Activated naive CD4-positive, alpha-beta T cell treated with anti-CD3 and anti-CD28 coated beads, Interleukin-2, amount 50 U/mL, for 24 hours (primary cell): ENCODE measurements around the gene C9orf85.
"Not testable (repeated sequence)": the region's sequence is repeated elsewhere in the genome, so short reads cannot be mapped to it uniquely, and the experiment has no call there.

Experiments used
- H3K27ac Mint-ChIP-seq: one replicate; pipeline ENCODE4 v1.8.0; 2021; ENCODE audit warnings: mild to moderate bottlenecking, mixed read lengths
- H3K27me3 Mint-ChIP-seq: one replicate; pipeline ENCODE4 v1.8.0; 2021; ENCODE audit warnings: mixed read lengths
- H3K36me3 Mint-ChIP-seq: one replicate; pipeline ENCODE4 v1.8.0; 2021; ENCODE audit warnings: mixed read lengths
- H3K4me1 Mint-ChIP-seq: one replicate; pipeline ENCODE4 v1.8.0; 2021; ENCODE audit warnings: mixed read lengths
- H3K4me3 Mint-ChIP-seq: one replicate; pipeline ENCODE4 v1.8.0; 2021; ENCODE audit warnings: mild to moderate bottlenecking, mixed read lengths
- H3K9me3 Mint-ChIP-seq: one replicate; pipeline ENCODE4 v1.8.0; 2021; ENCODE audit warnings: mixed read lengths

Gene C9orf85

GRCh38 chr9:71987471-71988371, 76.3 kb downstream of the C9orf85 start:
- H3K4me3 Mint-ChIP-seq = no peak overlapping the region
- no peaks in the 10 kb centered on the region for H3K4me1 Mint-ChIP-seq
- no peaks in the 10 kb centered on the region for H3K27me3 Mint-ChIP-seq
- no peaks in the 10 kb centered on the region for H3K9me3 Mint-ChIP-seq
- H3K27ac Mint-ChIP-seq = no peak overlapping the region
- H3K36me3 Mint-ChIP-seq = peaks cover 2% of the 10 kb centered on the region

GRCh38 chr9:71990466-71990865, 79.0 kb downstream of the C9orf85 start:
- H3K4me3 Mint-ChIP-seq = no peak overlapping the region
- H3K27ac Mint-ChIP-seq = no peak overlapping the region
- no peaks in the 10 kb centered on the region for H3K9me3 Mint-ChIP-seq
- no peaks in the 10 kb centered on the region for H3K27me3 Mint-ChIP-seq
- no peaks in the 10 kb centered on the region for H3K4me1 Mint-ChIP-seq
- H3K36me3 Mint-ChIP-seq = no peaks in the 10 kb centered on the region

GRCh38 chr9:72005451-72005850, 94.0 kb downstream of the C9orf85 start:
- H3K4me1 Mint-ChIP-seq = no peaks in the 10 kb centered on the region
- H3K4me3 Mint-ChIP-seq = no peak overlapping the region
- no peaks in the 10 kb centered on the region for H3K9me3 Mint-ChIP-seq
- no peaks in the 10 kb centered on the region for H3K36me3 Mint-ChIP-seq
- no peaks in the 10 kb centered on the region for H3K27me3 Mint-ChIP-seq
- no peak overlapping the region for H3K27ac Mint-ChIP-seq

- Mint-ChIP-seq H3K36me3 (no peaks in the 10 kb centered on the region), H3K27me3 (no peaks in the 10 kb centered on the region), H3K27ac (no peak overlapping the region)
These were observed 95.1 kb downstream of the C9orf85 start for GRCh38 chr9:72006501-72006900.

GRCh38 chr9:72007726-72008125, 96.3 kb downstream of the C9orf85 start:
- H3K4me1 Mint-ChIP-seq, H3K27me3 Mint-ChIP-seq, H3K27ac Mint-ChIP-seq, H3K36me3 Mint-ChIP-seq, H3K4me3 Mint-ChIP-seq, H3K9me3 Mint-ChIP-seq: not testable (repeated sequence)

More at GRCh38 chr9:72006501-72006900, 95.1 kb downstream of the C9orf85 start:
- Mint-ChIP-seq H3K4me1 (no peaks in the 10 kb centered on the region), H3K4me3 (no peak overlapping the region), H3K9me3 (no peaks in the 10 kb centered on the region)

- Mint-ChIP-seq H3K27me3 (no peaks in the 10 kb centered on the region), H3K4me1 (peaks cover 14% of the 10 kb centered on the region), H3K9me3 (no peaks in the 10 kb centered on the region), H3K4me3 (no peak overlapping the region), H3K27ac (no peak overlapping the region), H3K36me3 (no peaks in the 10 kb centered on the region)
These were observed 101.2 kb downstream of the C9orf85 start for GRCh38 chr9:72012646-72013045.

- no peak overlapping the region for H3K27ac Mint-ChIP-seq
- H3K36me3 Mint-ChIP-seq = no peaks in the 10 kb centered on the region
- no peaks in the 10 kb centered on the region for H3K27me3 Mint-ChIP-seq
- peaks cover 14% of the 10 kb centered on the region for H3K4me1 Mint-ChIP-seq
- H3K4me3 Mint-ChIP-seq = no peak overlapping the region
- no peaks in the 10 kb centered on the region for H3K9me3 Mint-ChIP-seq
These were observed 101.9 kb downstream of the C9orf85 start for GRCh38 chr9:72013292-72013760.

- H3K36me3 Mint-ChIP-seq = no peaks in the 10 kb centered on the region
- no peaks in the 10 kb centered on the region for H3K27me3 Mint-ChIP-seq
- H3K27ac Mint-ChIP-seq = no peak overlapping the region
- no peaks in the 10 kb centered on the region for H3K4me1 Mint-ChIP-seq
- H3K4me3 Mint-ChIP-seq = no peak overlapping the region
- H3K9me3 Mint-ChIP-seq = no peaks in the 10 kb centered on the region
These were observed 111.4 kb downstream of the C9orf85 start for GRCh38 chr9:72022841-72023240.
